GM12878 (cell line): ENCODE data around the gene MTHFD2. TPM values are rescaled to one million over a fixed set of nuclear protein-coding genes. Genes with fewer than 3 reads are reported as not detected.

ENCODE experiments used
- ATAC-seq: fragments of 200-7000 bp; cut with Tn5 transposase; 3 replicates; pipeline ENCODE4 v1.9.1; 2020; ENCODE audit warnings: mild to moderate bottlenecking, moderate library complexity
- BruUV-seq: library from RNA; stranded (reverse); fragments of 400-500 nt; replicated peaks from 2 replicates; lab custom pipeline; 2021; lab: Mats Ljungman, UMichigan
- CTCF ChIA-PET: fragments of 300-600 bp; sonication (Branson Sonifier 250); formaldehyde crosslinking; extraction: SDS; loops from one replicate; lab custom pipeline; 2021; ENCODE audit warnings: inconsistent platforms; lab: Yijun Ruan, JAX
- POLR2A ChIA-PET: fragments of 350-600 bp; formaldehyde crosslinking; extraction: SDS; loops from one replicate; lab custom pipeline; 2021; ENCODE audit warnings: inconsistent platforms; lab: Charles Lee
- RAD21 ChIA-PET: fragments of 300-600 bp; sonication (Branson Sonifier 250); formaldehyde crosslinking; loops from one replicate; lab custom pipeline; 2023; ENCODE audit warnings: antibody characterized with exemption; ENCODE audit not compliant: unreplicated experiment; lab: Charles Lee
- SMC1A ChIA-PET: fragments of 300-600 bp; sonication (Branson Sonifier 250); formaldehyde crosslinking; loops from one replicate; lab custom pipeline; 2023; ENCODE audit not compliant: unreplicated experiment, uncharacterized antibody; lab: Charles Lee
- DNase-seq: peaks from one replicate; pipeline ENCODE4 v3.0.0-alpha.2; 2011; ENCODE audit warnings: low read depth, low spot score
- FAIRE-seq: peaks from 3 replicates; lab custom pipeline; 2011; peaks lifted over from hg19 to GRCh38; lab: Jason Lieb, UNC
- H2AFZ ChIP-seq: 2 replicates; pipeline ENCODE4 v1.6.0; 2011; ENCODE audit warnings: low read depth, low read length, control low read depth; ENCODE audit not compliant: control insufficient read depth
- H3K27ac ChIP-seq: 2 replicates; pipeline ENCODE4 v1.5.1; 2011; ENCODE audit warnings: control low read depth; ENCODE audit not compliant: control insufficient read depth, insufficient read depth
- H3K27me3 ChIP-seq, 2 experiments: replicated peaks in 1 of 2; 2 replicates each; pipeline versions ENCODE4 v1.6.0 to v1.6.1; 2011; ENCODE audit warnings: low read length in 1 of 2; ENCODE audit not compliant: control insufficient read depth in 2 of 2, insufficient read depth in 2 of 2
- H3K36me3 ChIP-seq, 2 experiments: 2 replicates each; pipeline ENCODE4 v1.5.1; 2011; ENCODE audit warnings: low read length in 1 of 2; ENCODE audit not compliant: control insufficient read depth in 2 of 2, insufficient read depth in 2 of 2
- H3K4me1 ChIP-seq: 2 replicates; pipeline ENCODE4 v1.6.1; 2011; ENCODE audit warnings: mild to moderate bottlenecking, low read length, moderate library complexity, mixed read lengths; ENCODE audit not compliant: control insufficient read depth, insufficient read depth
- H3K4me2 ChIP-seq: 2 replicates; pipeline ENCODE4 v1.6.0; 2011; ENCODE audit warnings: control low read depth; ENCODE audit not compliant: control insufficient read depth, insufficient read depth
- H3K4me3 ChIP-seq: fragments of 200-600 bp; sonication (generic); 2 replicates; pipeline ENCODE4 v1.5.1; 2016
- H3K79me2 ChIP-seq: 2 replicates; pipeline ENCODE4 v1.6.0; 2011; ENCODE audit warnings: low read length; ENCODE audit not compliant: control insufficient read depth, insufficient read depth
- H3K9ac ChIP-seq: 2 replicates; pipeline ENCODE4 v1.8.0; 2011; ENCODE audit warnings: low read length, control low read depth, mixed read lengths; ENCODE audit not compliant: control insufficient read depth, insufficient read depth
- H3K9me3 ChIP-seq: replicated peaks from 3 replicates; pipeline ENCODE4 v1.5.1; 2011; ENCODE audit warnings: mild to moderate bottlenecking, low read length; ENCODE audit not compliant: control insufficient read depth, insufficient read depth
- H4K20me1 ChIP-seq: 2 replicates; pipeline ENCODE4 v1.6.0; 2011; ENCODE audit not compliant: control insufficient read depth, insufficient read depth
- ATF7 ChIP-seq: fragments of 450-650 bp; IDR thresholded peaks from 2 replicates; pipeline ENCODE4 v1.6.1; 2016; ENCODE audit warnings: low read depth, mild to moderate bottlenecking
- BCL11A ChIP-seq: IDR thresholded peaks from 2 replicates; pipeline ENCODE4 v1.6.1; 2011; ENCODE audit warnings: low read depth, low read length
- E2F4 ChIP-seq: IDR thresholded peaks from 2 replicates; pipeline ENCODE4 v1.6.1; 2012; ENCODE audit warnings: low read depth, low read length, improper control_type of control experiment
- E4F1 ChIP-seq: fragments of 450-650 bp; IDR thresholded peaks from 2 replicates; pipeline ENCODE4 v1.6.1; 2018; ENCODE audit warnings: borderline replicate concordance, mild to moderate bottlenecking; ENCODE audit not compliant: partially characterized antibody
- EGR1 ChIP-seq, 2 experiments: IDR thresholded peaks; 1 replicate in 1 of 2; 2 replicates in 1 of 2; pipeline ENCODE4 v1.6.1; 2011 to 2012; ENCODE audit warnings: low read depth in 2 of 2, low read length in 2 of 2, borderline replicate concordance in 1 of 2, mild to moderate bottlenecking in 1 of 2, moderate library complexity in 1 of 2
- GATAD2B ChIP-seq: fragments of 450-650 bp; conservative IDR thresholded peaks from 2 replicates; pipeline ENCODE4 v1.6.1; 2017; ENCODE audit warnings: low read depth, mild to moderate bottlenecking, moderate library complexity
- IKZF2 ChIP-seq, 2 experiments: fragments of 450-650 bp; IDR thresholded peaks; 2 replicates each; pipeline ENCODE4 v1.6.1; 2017; ENCODE audit warnings: mild to moderate bottlenecking in 2 of 2, moderate library complexity in 2 of 2
- LARP7 ChIP-seq: fragments of 450-650 bp; IDR thresholded peaks from 2 replicates; pipeline ENCODE4 v1.6.1; 2017; ENCODE audit warnings: mild to moderate bottlenecking
- MXI1 ChIP-seq: fragments of 150-350 bp; IDR thresholded peaks from 2 replicates; pipeline ENCODE4 v1.6.1; 2011; ENCODE audit warnings: low read depth, mild to moderate bottlenecking, inconsistent platforms, low read length, improper control_type of control experiment
- MYC ChIP-seq: IDR thresholded peaks from 2 replicates; pipeline ENCODE4 v1.6.1; 2011; ENCODE audit warnings: mild to moderate bottlenecking, low read length, moderate library complexity, inconsistent platforms; ENCODE audit not compliant: insufficient read depth, insufficient replicate concordance, insufficient read length, severe bottlenecking
- NFXL1 ChIP-seq: fragments of 450-650 bp; IDR thresholded peaks from 2 replicates; pipeline ENCODE4 v1.6.1; 2017; ENCODE audit warnings: antibody characterized with exemption, mild to moderate bottlenecking, borderline replicate concordance
- RUNX3 ChIP-seq: IDR thresholded peaks from 2 replicates; pipeline ENCODE4 v1.6.1; 2012; ENCODE audit warnings: low read length, inconsistent platforms
- SMAD1 ChIP-seq: fragments of 450-650 bp; IDR thresholded peaks from 2 replicates; pipeline ENCODE4 v1.6.1; 2018; ENCODE audit warnings: mild to moderate bottlenecking, low read depth; ENCODE audit not compliant: partially characterized antibody
- SP1 ChIP-seq: IDR thresholded peaks from one replicate; pipeline ENCODE4 v1.6.1; 2011; ENCODE audit warnings: low read depth, low read length
- STAT3 ChIP-seq: IDR thresholded peaks from 2 replicates; pipeline ENCODE4 v1.6.1; 2011; ENCODE audit warnings: low read depth, low read length, improper control_type of control experiment
- ZBTB33 ChIP-seq: fragments of 450-650 bp; IDR thresholded peaks from 2 replicates; pipeline ENCODE4 v1.6.1; 2017; ENCODE audit warnings: mild to moderate bottlenecking
- ZBTB4 ChIP-seq: fragments of 450-650 bp; formaldehyde crosslinking; IDR thresholded peaks from 2 replicates; pipeline ENCODE4 v1.4.0; 2022; ENCODE audit warnings: mild to moderate bottlenecking, moderate library complexity
- WGBS: methylation state at CpG from one replicate; pipeline ENCODE4 v1.1.6; 2016; ENCODE audit warnings: low lambda C conversion rate; ENCODE audit not compliant: insufficient replicate concordance, insufficient coverage; ENCODE audit errors: missing lambda C conversion rate; 5-methylcytosine and 5-hydroxymethylcytosine counted together
- in situ Hi-C: fragments of 300-500 bp; cut with MboI; formaldehyde crosslinking; loops from 9 replicates; pipeline ENCODE4 v1.14.3; 2018; ENCODE audit warnings: mixed read lengths
- intact Hi-C: fragments of 100-400 bp; cut with micrococcal nuclease; formaldehyde crosslinking; loops from one replicate; pipeline ENCODE4 v1.14.2; 2022; ENCODE audit not compliant: unreplicated experiment
- polyA plus RNA-seq, 11 experiments: library from polyadenylated mRNA; depleted of rRNA in 4 of 11; unstranded in 6 of 11; stranded (reverse) in 5 of 11; fragments of >200 nt; fragmentation: Nextera tagmentation in 4 of 11; fragmentation: Illumina TruSeq in 1 of 11; extraction: Ambion mirVana in 4 of 11; extraction: Trizol in 1 of 11; gene quantifications; 1 replicate in 1 of 11; 2 replicates in 10 of 11; pipeline versions ENCODE4 v1.2.1 to v1.2.3, GENCODE V29; 2011 to 2016; ENCODE audit warnings: inconsistent platforms in 2 of 11, missing spikeins in 2 of 11, low read depth in 1 of 11
- total RNA-seq, 4 experiments: library from RNA; depleted of rRNA in 3 of 4; stranded (reverse); fragments of >200 nt in 3 of 4; fragmentation: Illumina TruSeq in 1 of 4; extraction: Trizol in 1 of 4; gene quantifications; 2 replicates each; pipeline versions ENCODE4 v1.2.1 to v1.2.3, GENCODE V29; 2013 to 2021

The MTHFD2 gene
- total and polyA plus RNA-seq, 10 of the 15 experiments (the other 5 are each of a cell fraction or from before 2014, with no cell fraction given) = 128 to 292 (median 150) TPM

GRCh38 chr2:74262681-74263080 lies 64.3 kb downstream of the MTHFD2 start:
- Histone ChIP-seq H3K36me3 (no peaks in the 10 kb centered on the region), H2AFZ (no peak overlapping the region), H3K9me3 (no peaks in the 10 kb centered on the region), H3K27ac (no peak overlapping the region), H3K27me3 (no peaks in the 10 kb centered on the region), H3K9ac (no peak overlapping the region), H4K20me1 (no peaks in the 10 kb centered on the region), H3K4me3 (no peak overlapping the region), H3K4me2 (no peak overlapping the region), H3K4me1 (no peaks in the 10 kb centered on the region), H3K79me2 (no peaks in the 10 kb centered on the region)
- CTCF ChIA-PET = interaction anchor here (1.5 kb wide), 1 partner anchor 129 kb away, joined by 3 read pairs; no protein-coding TSS in a partner anchor
- BruUV-seq = no TSS peak
- POLR2A ChIA-PET = no interaction called here
- SMC1A ChIA-PET = no interaction called here
- TF ChIP-seq STAT3 (no peak), NFXL1 (no peak), SMAD1 (no peak), RUNX3 (no peak), ATF7 (no peak), ZBTB33 (no peak), SP1 (no peak), E2F4 (no peak), ZBTB4 (no peak), EGR1 (IDR thresholded peaks at IDR 0.05; ENCODE audit: borderline replicate concordance in 1 of 2, low read depth in 2 of 2, low read length in 2 of 2) (no peak), MXI1 (no peak), MYC (no peak), GATAD2B (no peak), BCL11A (no peak), LARP7 (no peak), E4F1 (no peak), IKZF2 (IDR thresholded peaks at IDR 0.05) (no peak)
- intact Hi-C loops (no loop called here), in situ Hi-C loops (no loop called here)
- FAIRE-seq = no peak
- WGBS = 71% methylated on average over 6 of the region's 6 CpGs
- RAD21 ChIA-PET = no interaction called here
- DNase-seq = no peak
- no peak for ATAC-seq
